ENCODE results near the gene POU2F1. TPM values are rescaled to one million over a fixed set of nuclear protein-coding genes. Genes with fewer than 3 reads are reported as not detected.

POU2F1 gene
- total RNA-seq, 1 donor from 2014 or later: 15.7 TPM

GRCh38 chr1:167272369-167272957 is 51.8 kb downstream of the POU2F1 start:
- no peak for DNase-seq

GRCh38 chr1:167273027-167273800 is 52.5 kb downstream of the POU2F1 start:
- DNase-seq: no peak

- DNase-seq: no peak
Measured at GRCh38 chr1:167274061-167274460, 53.4 kb downstream of the POU2F1 start.

GRCh38 chr1:167276969-167277368 is 56.3 kb downstream of the POU2F1 start:
- DNase-seq: no peak

GRCh38 chr1:167278497-167278896 is 57.8 kb downstream of the POU2F1 start:
- DNase-seq: no peak

- no peak for DNase-seq
Measured at GRCh38 chr1:167280912-167281311, 60.2 kb downstream of the POU2F1 start.

- no peak for DNase-seq
Measured at GRCh38 chr1:167288390-167289074, 67.8 kb downstream of the POU2F1 start.

- DNase-seq: no peak
Measured at GRCh38 chr1:167289075-167289442, 68.4 kb downstream of the POU2F1 start.

- DNase-seq: no peak
Measured at GRCh38 chr1:167289966-167290365, 69.3 kb downstream of the POU2F1 start.

- DNase-seq: no peak
Measured at GRCh38 chr1:167291539-167292185, 71.0 kb downstream of the POU2F1 start.

- DNase-seq: no peak
Measured at GRCh38 chr1:167292216-167292615, 71.5 kb downstream of the POU2F1 start.

- no peak for DNase-seq
Measured at GRCh38 chr1:167293057-167293456, 72.4 kb downstream of the POU2F1 start.

- DNase-seq: no peak
Measured at GRCh38 chr1:167294528-167294927, 73.8 kb downstream of the POU2F1 start.

GRCh38 chr1:167297222-167298214 is 76.8 kb downstream of the POU2F1 start:
- DNase-seq: no peak

GRCh38 chr1:167298325-167298724 is 77.6 kb downstream of the POU2F1 start:
- no peak for DNase-seq

GRCh38 chr1:167301355-167301754 is 80.7 kb downstream of the POU2F1 start:
- DNase-seq: no peak

GRCh38 chr1:167304165-167304564 is 83.5 kb downstream of the POU2F1 start:
- no peak for DNase-seq

- DNase-seq: no peak
Measured at GRCh38 chr1:167305059-167305705, 84.5 kb downstream of the POU2F1 start.

GRCh38 chr1:167305706-167306277 is 85.1 kb downstream of the POU2F1 start:
- DNase-seq: no peak

- no peak for DNase-seq
Measured at GRCh38 chr1:167310732-167311131, 90.0 kb downstream of the POU2F1 start.

GRCh38 chr1:167312871-167313270 is 92.2 kb downstream of the POU2F1 start:
- DNase-seq: no peak
